ENCODE data around the gene SNX25.

SNX25 gene

DNA sequence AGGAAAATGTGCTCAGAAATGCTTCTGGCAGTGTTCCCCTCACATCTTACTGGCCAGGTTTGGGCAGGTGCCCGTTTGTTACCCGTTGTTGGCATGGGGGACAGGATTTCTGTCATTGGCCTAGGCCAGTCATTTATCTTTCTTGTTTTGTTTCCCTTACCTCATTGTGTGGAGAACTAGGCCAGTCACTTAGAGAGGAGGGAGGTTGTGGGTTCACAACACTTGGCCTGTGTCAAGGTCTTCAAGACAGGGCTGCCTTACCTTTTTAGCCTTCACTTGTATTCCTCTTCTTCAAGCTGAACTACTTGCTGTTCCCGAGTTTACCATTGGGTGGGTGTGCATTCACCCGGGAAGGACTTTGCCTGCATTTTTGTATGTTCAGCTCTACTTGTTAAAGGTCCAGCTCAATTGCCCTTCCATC, 17.7 kb downstream of the SNX25 start:
- H3K27ac ChIP-seq, result no peak overlapping the region
- peak; percentile 36 for TF ChIP-seq CTCF (conservative IDR thresholded peaks at IDR 0.05)

DNA sequence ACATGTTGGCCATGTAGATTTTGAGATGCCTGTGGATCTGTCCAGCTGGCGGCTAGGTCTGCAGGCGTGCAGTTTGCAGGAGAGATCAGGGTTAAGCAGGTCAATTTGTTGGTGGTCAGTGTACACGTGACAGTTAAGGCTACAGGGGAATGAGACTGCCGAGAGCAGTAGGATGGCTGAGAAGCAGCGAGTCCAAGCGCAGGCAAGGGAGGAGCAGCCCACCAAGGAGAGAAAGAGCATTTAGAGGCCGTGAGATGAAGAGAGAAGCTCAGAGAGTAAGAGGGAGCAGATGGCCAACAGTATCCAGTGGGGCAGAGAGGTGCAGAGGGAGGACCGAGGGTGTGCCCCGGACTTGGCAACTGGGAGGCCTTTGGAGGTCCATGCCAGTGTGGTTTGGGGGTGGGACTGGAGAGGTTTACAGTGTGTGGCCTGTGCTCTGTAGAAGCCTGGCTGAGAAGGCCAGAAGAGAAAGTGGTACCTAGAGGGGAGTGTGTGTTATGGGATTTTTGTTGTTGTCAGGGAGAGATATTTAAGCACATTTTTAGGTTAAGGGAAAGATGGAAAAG, 18.4 kb downstream of the SNX25 start:
- no peak for TF ChIP-seq CTCF (conservative IDR thresholded peaks at IDR 0.05)
- H3K27ac ChIP-seq, result no peak overlapping the region

DNA sequence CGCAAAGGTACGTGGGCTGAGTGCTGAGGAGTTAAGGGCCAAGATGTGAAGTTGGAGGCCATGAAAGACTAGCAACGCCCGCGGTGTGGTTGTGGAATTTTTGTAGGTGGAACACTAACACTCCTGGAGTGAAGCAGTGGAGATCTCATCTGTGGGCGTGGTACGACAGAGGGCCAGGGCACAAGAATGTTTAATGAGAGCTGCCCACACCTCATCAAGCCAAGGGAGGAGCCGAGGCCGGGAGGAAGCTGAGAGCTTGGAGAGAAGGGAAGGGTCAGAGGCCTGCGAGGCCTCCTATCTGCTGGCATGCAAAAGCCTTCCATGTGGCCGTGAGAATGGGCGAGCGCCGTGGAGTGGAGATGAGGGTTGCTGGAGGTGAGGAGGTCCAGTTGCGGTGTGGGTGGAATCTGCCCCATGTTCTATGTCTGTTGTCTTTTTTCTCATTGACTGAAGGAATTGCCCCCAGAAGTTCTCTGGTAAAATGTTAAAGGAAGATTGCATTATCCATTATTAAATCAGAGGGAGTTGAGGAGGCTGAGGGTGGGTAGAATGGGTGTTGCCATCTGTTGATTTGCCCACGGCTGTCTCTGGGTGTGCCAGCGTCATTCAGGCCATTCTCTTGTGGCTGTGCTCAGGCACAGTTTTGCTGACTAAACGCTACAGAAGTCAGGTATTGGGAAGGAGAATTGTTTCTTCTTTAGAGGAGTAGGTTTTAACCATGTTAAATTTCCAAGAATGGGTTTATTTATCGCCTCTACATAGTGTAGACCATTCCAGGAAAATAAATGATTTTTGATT, 19.8 kb downstream of the SNX25 start:
- TF ChIP-seq CTCF (conservative IDR thresholded peaks at IDR 0.05), result no peak
- H3K27ac ChIP-seq, result no peak overlapping the region

- no peak for TF ChIP-seq CTCF (conservative IDR thresholded peaks at IDR 0.05)
- H3K27ac ChIP-seq, result no peak overlapping the region
Measured at GRCh38 chr4:185232370-185232769, 23.0 kb downstream of the SNX25 start.

GRCh38 chr4:185235119-185235842, 25.9 kb downstream of the SNX25 start:
- TF ChIP-seq CTCF (conservative IDR thresholded peaks at IDR 0.05), result no peak
- peak overlapping the region; percentile 59 for H3K27ac ChIP-seq

DNA sequence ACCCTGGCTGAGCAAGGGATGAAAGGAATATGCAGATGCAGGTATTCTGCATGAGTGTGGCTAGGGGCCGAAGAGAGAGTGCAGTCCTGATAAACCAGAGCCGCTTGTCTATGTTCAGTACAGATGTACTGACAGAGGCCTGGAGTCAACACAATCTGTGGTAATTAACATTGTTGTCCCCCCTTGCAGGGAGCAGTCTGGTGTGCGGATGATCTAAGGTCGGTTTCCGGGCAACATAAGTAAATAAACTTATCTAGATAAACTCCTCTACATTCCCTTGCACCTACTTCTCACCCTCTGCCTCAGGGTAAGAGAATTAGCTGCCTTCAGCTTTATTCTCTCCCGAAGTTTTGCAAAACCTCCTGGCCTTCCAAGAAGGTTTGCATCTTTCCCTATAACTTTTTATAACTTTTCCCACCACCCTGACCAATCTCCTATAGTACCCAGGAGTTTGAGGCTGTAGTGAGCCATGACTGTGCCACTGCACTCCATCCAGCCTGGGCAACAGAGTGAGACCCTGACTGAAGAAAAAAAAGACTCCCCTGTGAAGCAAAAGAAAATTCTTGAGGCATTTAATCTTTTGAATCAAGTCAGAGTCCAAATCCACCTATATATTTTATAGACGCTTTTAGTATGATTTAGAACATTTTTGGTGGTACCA, 26.6 kb downstream of the SNX25 start:
- TF ChIP-seq CTCF (conservative IDR thresholded peaks at IDR 0.05), result no peak
- peak overlapping the region; percentile 59 for H3K27ac ChIP-seq

DNA sequence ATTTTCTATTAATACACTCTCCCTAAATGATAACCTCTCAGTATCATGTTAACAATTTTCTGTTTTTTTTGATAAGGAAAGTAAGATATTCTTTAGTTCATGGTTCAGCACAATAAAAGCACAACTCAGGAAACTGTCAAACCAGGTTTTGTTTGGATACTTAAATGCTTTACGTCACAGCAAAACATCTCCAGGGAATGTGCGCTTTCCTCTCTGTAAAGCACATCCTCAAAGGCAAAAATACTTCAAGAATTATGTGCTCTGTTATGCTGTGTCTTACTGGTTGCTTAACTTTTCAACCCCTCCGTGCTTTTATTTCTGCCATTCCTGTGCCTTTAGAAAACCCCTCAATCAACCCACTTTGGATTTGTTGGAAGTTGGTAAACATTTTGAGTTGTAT, 27.8 kb downstream of the SNX25 start:
- no peak for TF ChIP-seq CTCF (conservative IDR thresholded peaks at IDR 0.05)
- no peak overlapping the region for H3K27ac ChIP-seq

Measured in VCaP (cell line).